Gastrocnemius medialis (tissue), 4 donors: ENCODE results near the gene USP17L18.
"Not testable (repeated sequence)": the region's sequence is repeated elsewhere in the genome, so short reads cannot be mapped to it uniquely, and the experiment has no call there.

Experiments
- POLR2A ChIP-seq, 2 donors: fragments of 450-650 bp; IDR thresholded peaks; one replicate each; pipeline ENCODE4 v1.6.1; 2017; ENCODE audit warnings: antibody characterized with exemption in 2 of 2, mild to moderate bottlenecking in 2 of 2, moderate library complexity in 2 of 2
- TF ChIP-seq, protein P1 (sequence below), 5 experiments: fragments of 450-650 bp in 3 of 5; fragments of 200-600 bp in 2 of 5; sonication (generic) in 2 of 5; IDR thresholded peaks in 4 of 5; conservative IDR thresholded peaks in 1 of 5; 1 replicate in 4 of 5; 2 replicates in 1 of 5; pipeline ENCODE4 v1.5.1; 2016 to 2019; ENCODE audit warnings: antibody characterized with exemption in 5 of 5, mild to moderate bottlenecking in 3 of 5, moderate library complexity in 3 of 5

DNA sequence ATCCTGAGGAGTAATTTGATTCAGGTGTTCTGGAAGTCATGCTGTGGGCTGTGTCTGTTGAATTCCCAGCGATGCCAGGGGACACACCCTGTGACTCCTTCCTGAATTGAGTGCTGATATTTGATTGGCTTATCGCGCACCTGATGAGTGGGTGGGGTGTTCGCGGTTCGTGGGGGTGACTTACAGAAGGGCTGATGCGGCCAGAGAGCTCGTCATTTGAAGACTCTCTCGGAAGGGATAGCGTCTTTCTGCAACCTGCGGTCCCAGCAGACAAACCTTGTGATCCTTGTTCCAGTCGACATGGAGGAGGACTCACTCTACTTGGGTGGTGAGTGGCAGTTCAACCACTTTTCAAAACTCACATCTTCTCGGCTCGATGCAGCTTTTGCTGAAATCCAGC lies 23.8 kb upstream of the USP17L18 start, which contains the start of gene USP17L13:
- TF ChIP-seq, protein P1, sequence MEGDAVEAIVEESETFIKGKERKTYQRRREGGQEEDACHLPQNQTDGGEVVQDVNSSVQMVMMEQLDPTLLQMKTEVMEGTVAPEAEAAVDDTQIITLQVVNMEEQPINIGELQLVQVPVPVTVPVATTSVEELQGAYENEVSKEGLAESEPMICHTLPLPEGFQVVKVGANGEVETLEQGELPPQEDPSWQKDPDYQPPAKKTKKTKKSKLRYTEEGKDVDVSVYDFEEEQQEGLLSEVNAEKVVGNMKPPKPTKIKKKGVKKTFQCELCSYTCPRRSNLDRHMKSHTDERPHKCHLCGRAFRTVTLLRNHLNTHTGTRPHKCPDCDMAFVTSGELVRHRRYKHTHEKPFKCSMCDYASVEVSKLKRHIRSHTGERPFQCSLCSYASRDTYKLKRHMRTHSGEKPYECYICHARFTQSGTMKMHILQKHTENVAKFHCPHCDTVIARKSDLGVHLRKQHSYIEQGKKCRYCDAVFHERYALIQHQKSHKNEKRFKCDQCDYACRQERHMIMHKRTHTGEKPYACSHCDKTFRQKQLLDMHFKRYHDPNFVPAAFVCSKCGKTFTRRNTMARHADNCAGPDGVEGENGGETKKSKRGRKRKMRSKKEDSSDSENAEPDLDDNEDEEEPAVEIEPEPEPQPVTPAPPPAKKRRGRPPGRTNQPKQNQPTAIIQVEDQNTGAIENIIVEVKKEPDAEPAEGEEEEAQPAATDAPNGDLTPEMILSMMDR (IDR thresholded peaks at IDR 0.05 in 4 of 5, conservative IDR thresholded peaks at IDR 0.05 in 1 of 5): not testable (repeated sequence)
- TF ChIP-seq POLR2A (IDR thresholded peaks at IDR 0.05): not testable (repeated sequence)
